Psoas muscle (tissue), 8 donors: Measurements from ENCODE around the gene TMEM121. TPM values are rescaled to one million over a fixed set of nuclear protein-coding genes. Genes with fewer than 3 reads are reported as not detected.

ENCODE experiments used
- ATAC-seq, 4 donors: fragments of 200-7000 bp; cut with Tn5 transposase; one replicate each; pipeline ENCODE4 v1.9.1; 2020; ENCODE audit warnings: moderate library complexity in 3 of 4, mild to moderate bottlenecking in 2 of 4
- DNase-seq, 2 donors: peaks; one replicate each; pipeline ENCODE4 v3.0.0-alpha.2; 2020
- H3K27ac ChIP-seq: fragments of 200-600 bp; one replicate; pipeline ENCODE4 v1.8.0; 2022
- H3K27me3 ChIP-seq, 3 donors: fragments of 200-600 bp in 1 of 3; one replicate each; pipeline versions ENCODE4 v1.6.1 to v1.8.0; 2013 to 2022; ENCODE audit warnings: low read length in 2 of 3, mild to moderate bottlenecking in 2 of 3, moderate library complexity in 1 of 3; ENCODE audit not compliant: insufficient read depth in 3 of 3
- H3K36me3 ChIP-seq, 2 donors: fragments of 200-600 bp in 1 of 2; one replicate each; pipeline versions ENCODE4 v1.6.1 to v1.8.0; 2013 to 2022; ENCODE audit warnings: low read depth in 1 of 2, mild to moderate bottlenecking in 1 of 2, moderate library complexity in 1 of 2; ENCODE audit not compliant: insufficient read depth in 1 of 2
- H3K4me1 ChIP-seq: fragments of 200-600 bp; one replicate; pipeline ENCODE4 v1.8.0; 2022
- H3K4me3 ChIP-seq: fragments of 200-600 bp; one replicate; pipeline ENCODE4 v1.8.0; 2022; ENCODE audit warnings: mild to moderate bottlenecking
- H3K9me3 ChIP-seq: fragments of 200-600 bp; one replicate; pipeline ENCODE4 v1.8.0; 2022
- CTCF ChIP-seq: fragments of 200-600 bp; IDR thresholded peaks from one replicate; pipeline ENCODE4 v1.8.0; 2022; ENCODE audit warnings: antibody characterized with exemption
- WGBS, 3 donors: extraction: QIAGEN DNeasy Blood & Tissue Kit; methylation state at CpG; one replicate each; pipeline versions ENCODE4 v1.1.6 to v1.1.7; 2013; 5-methylcytosine and 5-hydroxymethylcytosine counted together
- intact Hi-C, 2 donors: fragments of 100-400 bp; cut with DNase I; formaldehyde crosslinking; loops; one replicate each; pipeline versions ENCODE4 v1.11.0 to v1.14.2; 2022
- polyA plus RNA-seq, 3 donors: library from polyadenylated mRNA; stranded (reverse); fragments of 200-250 nt; gene quantifications; one replicate each; pipeline ENCODE4 v1.2.3, GENCODE V29; 2013
- total RNA-seq, 4 donors: library from RNA; stranded (reverse); fragmentation: NEBNext Ultra II Directional in 2 of 4; extraction: Animal tissue kit (Norgen Biotek cat#: 25700) in 2 of 4; gene quantifications; one replicate each; pipeline versions ENCODE4 v1.2.1 to v1.2.4, GENCODE V29; 2021 to 2023
- donor health status: healthy with polysubstance abuse.
- donor health status: DM: no; HTN: no; CAD: no; lungs with moderate emphysema.
- donor health status: Bipolar disorder and iron deficiency.
- donor health status: healthy.
- donor health status: DM: yes; HTN: yes; CAD: no.
- donor health status: DM: no; HTN: no; CAD: no.
- donor health status: DM: no; HTN: no; CAD: no.
- donor health status: DM: yes; HTN: yes; CAD: no.

The TMEM121 gene
- total and polyA plus RNA-seq, 7 donors, result 0.08 to 0.60 (median 0.38) TPM

DNA sequence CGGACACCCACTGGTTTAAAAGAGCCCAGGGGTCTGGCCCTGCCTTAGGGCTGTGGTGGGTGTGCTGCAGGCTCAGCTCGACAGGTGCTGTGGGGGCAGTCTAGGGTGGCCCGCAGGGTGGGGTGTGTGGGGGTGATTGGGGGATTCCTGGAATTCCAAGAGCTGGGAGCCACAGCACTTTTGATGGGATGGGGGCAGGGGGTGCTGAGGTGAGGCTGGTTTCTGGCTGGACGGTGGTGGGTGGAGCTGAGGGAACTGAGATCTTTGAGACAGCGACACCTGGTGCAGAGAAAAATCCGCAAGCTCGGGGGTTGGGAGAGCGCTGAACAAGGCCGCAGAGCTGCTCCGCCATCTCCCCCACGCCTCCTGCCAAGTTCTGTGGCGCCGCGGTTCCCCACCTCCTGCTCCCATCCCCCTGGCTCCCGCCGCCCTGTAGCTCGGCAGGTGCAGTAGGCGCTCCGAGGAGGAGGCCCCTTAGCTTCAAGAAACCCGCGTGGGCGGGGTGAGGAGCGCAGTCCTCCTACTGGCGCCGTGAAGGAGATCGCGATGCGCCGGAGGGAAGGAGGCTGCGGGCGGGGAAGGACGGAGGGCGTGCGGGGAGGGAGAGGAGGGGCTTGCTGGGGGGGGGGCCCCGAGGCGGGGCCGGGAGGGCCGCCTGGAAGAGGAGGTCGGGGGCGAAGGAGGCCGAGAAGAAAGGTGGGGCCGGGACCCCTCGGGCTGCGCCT lies 36.7 kb upstream of the TMEM121 start:
- intact Hi-C loops, result loop anchor here (1.0 to 10.0 kb wide), 5 partner anchors 38 to 805 kb away; partner anchors contain the start of genes INF2 (in 1 of the 2) and TMEM121 (in 1 of the 2)
- peak overlapping the region; percentile 75 for H3K4me3 ChIP-seq
- WGBS, 3 donors, result 2% methylated on average over 26 to 42 of the region's 44 CpGs
- H3K4me1 ChIP-seq, result peaks cover 6% of the 10 kb centered on the region
- ATAC-seq, result peak in 3 of 4 donors; percentile 26 to 50 (median 27)
- DNase-seq, result peak; percentile 82 to 89
- peaks cover 0 to 22% (median 0%) of the 10 kb centered on the region in 3 donors for H3K27me3 ChIP-seq
- peak; percentile 53 for TF ChIP-seq CTCF
- H3K27ac ChIP-seq, result peak overlapping the region; percentile 83
- H3K9me3 ChIP-seq, result no peaks in the 10 kb centered on the region
- H3K36me3 ChIP-seq, result no peaks in the 10 kb centered on the region

- peaks cover 0 to 22% (median 0%) of the 10 kb centered on the region in 3 donors for H3K27me3 ChIP-seq
- ATAC-seq (peak in 1 of 4 donors; percentile 0), DNase-seq (peak in 1 of 2 donors; percentile 54)
- H3K9me3 ChIP-seq, result no peaks in the 10 kb centered on the region
- H3K27ac ChIP-seq, result peak overlapping the region; percentile 83
- peaks cover 8% of the 10 kb centered on the region for H3K4me1 ChIP-seq
- H3K4me3 ChIP-seq, result peak overlapping the region; percentile 75
- TF ChIP-seq CTCF, result no peak
- 0% methylated on average over 10 to 33 of the region's 33 CpGs for WGBS, 3 donors
- H3K36me3 ChIP-seq, result no peaks in the 10 kb centered on the region
- intact Hi-C loops, result loop anchor here (5.0 to 10.0 kb wide), 2 partner anchors 37 to 805 kb away; partner anchors contain the start of genes INF2 (in 1 of the 2) and TMEM121 (in 1 of the 2)
These were observed 36.2 kb upstream of the TMEM121 start for GRCh38 chr14:105490267-105490571.

DNA sequence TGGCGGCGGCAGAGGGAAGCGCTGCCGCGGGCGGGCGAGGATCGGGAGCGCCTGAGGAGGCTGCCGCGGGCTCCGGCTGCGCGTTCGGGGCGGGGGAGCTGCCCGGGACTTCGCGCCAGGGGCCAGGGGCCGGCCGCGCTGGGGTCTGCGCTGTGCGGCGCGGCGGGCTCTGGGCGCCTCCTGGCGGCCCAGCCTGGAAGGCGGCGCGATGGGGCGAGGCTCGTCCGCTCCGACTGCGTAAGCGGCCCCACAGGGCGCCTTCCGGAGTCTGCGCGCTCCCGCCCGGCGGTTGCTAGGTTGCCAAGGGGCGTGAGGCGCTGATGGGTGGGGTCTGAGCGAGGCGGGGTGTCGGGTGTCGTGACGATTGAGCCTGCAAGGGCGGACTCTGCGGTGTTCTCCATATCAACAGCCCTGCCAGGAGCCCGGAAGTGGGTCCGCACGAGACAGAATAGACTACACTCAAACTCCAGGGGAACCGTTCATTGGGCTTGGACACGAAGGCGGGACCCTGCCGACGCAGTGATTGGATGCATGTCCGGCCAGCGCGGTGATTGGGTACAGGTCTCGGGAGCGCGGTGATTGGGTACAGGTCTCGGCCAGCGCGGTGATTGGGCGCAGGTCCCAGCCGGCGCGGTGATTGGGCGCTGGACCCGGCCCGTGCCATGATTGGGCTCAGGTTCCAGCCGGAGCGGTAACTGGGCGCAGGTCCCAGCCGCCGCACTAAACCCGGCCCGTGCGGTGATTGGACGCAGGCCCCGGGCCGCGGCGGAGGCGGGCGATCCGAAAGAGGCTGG lies 35.6 kb upstream of the TMEM121 start, which contains the start of gene TEDC1:
Gene TEDC1, plus strand, starts transcription at position 675 of the 794 bp plus-strand sequence. CDS start 130 bp downstream, outside the sequence.
- intact Hi-C loops, result loop anchor here (5.0 to 10.0 kb wide), 2 partner anchors 37 to 806 kb away; partner anchors contain the start of genes INF2 (in 1 of the 2) and TMEM121 (in 1 of the 2)
- Histone ChIP-seq H3K27me3 (peaks cover 0 to 17% (median 0%) of the 10 kb centered on the region in 3 donors), H3K4me1 (peaks cover 13% of the 10 kb centered on the region), H3K9me3 (no peaks in the 10 kb centered on the region), H3K4me3 (peak within 1 kb of the TSS; percentile 75), H3K27ac (peak within 1 kb of the TSS; percentile 83), H3K36me3 (no peaks in the 10 kb centered on the region)
- DNase-seq (peak; percentile 100), ATAC-seq (peak; percentile 88 to 90 (median 89))
- peak; percentile 86 for TF ChIP-seq CTCF
- WGBS, 3 donors, result 0% methylated on average over 73 to 94 of the region's 94 CpGs

GRCh38 chr14:105491366-105491973 lies 34.9 kb upstream of the TMEM121 start:
- no peaks in the 10 kb centered on the region for H3K9me3 ChIP-seq
- peak overlapping the region; percentile 75 for H3K4me3 ChIP-seq
- H3K36me3 ChIP-seq, result no peaks in the 10 kb centered on the region
- peak; percentile 2 to 27 (median 20) for ATAC-seq
- peak; percentile 74 to 90 for DNase-seq
- H3K27ac ChIP-seq, result peak overlapping the region; percentile 82
- intact Hi-C loops, result loop anchor here (5.0 to 10.0 kb wide), 2 partner anchors 36 to 807 kb away; partner anchors contain the start of genes INF2 (in 1 of the 2) and TMEM121 (in 1 of the 2)
- TF ChIP-seq CTCF, result no peak
- WGBS, 3 donors, result 1 to 2% (median 1%) methylated on average over 34 to 53 of the region's 53 CpGs
- peaks cover 19% of the 10 kb centered on the region for H3K4me1 ChIP-seq
- peaks cover 0 to 10% (median 0%) of the 10 kb centered on the region in 3 donors for H3K27me3 ChIP-seq
